Ovary (tissue), 9 donors: ENCODE results near the gene COL6A1. TPM values are rescaled to one million over a fixed set of nuclear protein-coding genes. Genes with fewer than 3 reads are reported as not detected.
"Not testable (repeated sequence)": the region's sequence is repeated elsewhere in the genome, so short reads cannot be mapped to it uniquely, and the experiment has no call there.

Experiments used
- DNase-seq, 5 donors: peaks; one replicate each; pipeline ENCODE4 v3.0.0-alpha.2; 2019 to 2020
- H3K27ac ChIP-seq, 2 donors: fragments of 200-600 bp; one replicate each; pipeline versions ENCODE4 v1.5.1 to v1.8.0; 2019 to 2022
- H3K27me3 ChIP-seq: fragments of 200-600 bp; one replicate; pipeline ENCODE4 v1.8.0; 2022
- H3K36me3 ChIP-seq: fragments of 200-600 bp; sonication (generic); one replicate; pipeline ENCODE4 v1.5.1; 2019
- H3K4me1 ChIP-seq: one replicate; pipeline ENCODE4 v1.8.1; 2013; ENCODE audit warnings: mild to moderate bottlenecking, moderate library complexity; ENCODE audit not compliant: insufficient read depth
- H3K4me3 ChIP-seq: fragments of 200-600 bp; sonication (generic); one replicate; pipeline ENCODE4 v1.5.1; 2017
- H3K9me3 ChIP-seq, 2 donors: fragments of 200-600 bp in 1 of 2; sonication (generic) in 1 of 2; one replicate each; pipeline versions ENCODE4 v1.5.1 to v1.8.1; 2013 to 2019; ENCODE audit warnings: mild to moderate bottlenecking in 1 of 2, moderate library complexity in 1 of 2
- CTCF ChIP-seq, 3 donors: fragments of 450-650 bp in 2 of 3; fragments of 200-600 bp in 1 of 3; IDR thresholded peaks; one replicate each; pipeline versions ENCODE4 v1.5.1 to v1.8.0; 2016 to 2022; ENCODE audit warnings: antibody characterized with exemption in 3 of 3, mild to moderate bottlenecking in 1 of 3
- EP300 ChIP-seq: sonication (generic); formaldehyde crosslinking; IDR thresholded peaks from one replicate; pipeline ENCODE4 v1.6.1; 2017; ENCODE audit warnings: antibody characterized with exemption
- POLR2A ChIP-seq: fragments of 450-650 bp; IDR thresholded peaks from one replicate; pipeline ENCODE4 v1.6.1; 2017; ENCODE audit warnings: antibody characterized with exemption, mild to moderate bottlenecking, moderate library complexity
- WGBS, 3 donors: extraction: QIAGEN DNeasy Blood & Tissue Kit in 1 of 3; methylation state at CpG; one replicate each; pipeline versions ENCODE4 v1.1.5 to v1.1.7; 2013 to 2017; 5-methylcytosine and 5-hydroxymethylcytosine counted together
- intact Hi-C, 4 donors: fragments of 100-400 bp; cut with DNase I; formaldehyde crosslinking; loops; one replicate each; pipeline versions ENCODE4 v1.11.0 to v1.15.1; 2022 to 2023
- polyA plus RNA-seq, 2 donors: library from polyadenylated mRNA; stranded (reverse); fragments of 200-250 nt in 1 of 2; fragments of 350-450 nt in 1 of 2; fragmentation: Illumina TruSeq in 1 of 2; extraction: RNeasy Lipid Tissue Mini Kit (QIAGEN cat#74804) in 1 of 2; gene quantifications; one replicate each; pipeline ENCODE4 v1.2.3, GENCODE V29; 2013 to 2014
- total RNA-seq, 7 donors: library from RNA; depleted of rRNA in 2 of 7; stranded (reverse); fragments of >200 nt in 2 of 7; fragmentation: NEBNext Ultra II Directional in 3 of 7; extraction: Animal tissue kit (Norgen Biotek cat#: 25700) in 3 of 7; gene quantifications; one replicate each; pipeline versions ENCODE4 v1.1.0 to v1.2.4, GENCODE V29; 2016 to 2023
- donor health status: DM: no; HTN: no; CAD: no; lungs with moderate emphysema.
- donor health status: DM: no; HTN: no; CAD: no.
- donor health status: Bipolar disorder and iron deficiency.
- donor health status: DM: yes; HTN: yes; CAD: no.
- donor health status: DM: no; HTN: no; CAD: no.
- donor health status: DM: yes; HTN: yes; CAD: no.

Gene COL6A1
- total and polyA plus RNA-seq, 9 donors = 112 to 905 (median 731) TPM

DNA sequence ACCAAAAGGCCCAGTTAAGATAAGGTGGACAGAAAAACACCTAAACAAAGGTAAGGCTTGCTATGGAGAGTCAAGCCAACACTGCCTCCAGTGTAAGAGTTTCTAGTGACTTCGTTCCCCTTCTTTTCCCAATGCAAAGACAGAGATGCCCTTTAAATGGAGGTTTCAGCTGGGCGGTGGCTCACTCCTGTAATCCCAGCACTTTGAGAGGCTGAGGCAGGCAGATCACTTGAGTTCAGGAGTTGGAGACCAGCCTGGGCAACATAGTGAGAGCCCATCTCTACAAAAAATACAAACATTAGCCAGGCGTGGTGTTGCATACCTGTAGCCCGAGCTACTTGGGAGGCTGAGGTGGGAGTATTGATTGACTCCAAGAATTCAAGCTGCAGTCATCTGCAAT, 24.0 kb upstream of the COL6A1 start:
- intact Hi-C loops = no loop called here
- peak in 2 of 5 donors; percentile 10 to 19 for DNase-seq
- Histone ChIP-seq H3K27ac (peak overlapping the region in 1 of 2 donors; percentile 48), H3K36me3 (no peaks in the 10 kb centered on the region), H3K9me3 (no peaks in the 10 kb centered on the region), H3K4me3 (no peak overlapping the region), H3K27me3 (no peaks in the 10 kb centered on the region), H3K4me1 (peaks cover 12% of the 10 kb centered on the region)
- TF ChIP-seq EP300 = no peak
- no peak for TF ChIP-seq CTCF (IDR thresholded peaks at IDR 0.05)
- no peak for TF ChIP-seq POLR2A
- 73 to 86% (median 75%) methylated on average over 4 of the region's 4 CpGs for WGBS, 3 donors

DNA sequence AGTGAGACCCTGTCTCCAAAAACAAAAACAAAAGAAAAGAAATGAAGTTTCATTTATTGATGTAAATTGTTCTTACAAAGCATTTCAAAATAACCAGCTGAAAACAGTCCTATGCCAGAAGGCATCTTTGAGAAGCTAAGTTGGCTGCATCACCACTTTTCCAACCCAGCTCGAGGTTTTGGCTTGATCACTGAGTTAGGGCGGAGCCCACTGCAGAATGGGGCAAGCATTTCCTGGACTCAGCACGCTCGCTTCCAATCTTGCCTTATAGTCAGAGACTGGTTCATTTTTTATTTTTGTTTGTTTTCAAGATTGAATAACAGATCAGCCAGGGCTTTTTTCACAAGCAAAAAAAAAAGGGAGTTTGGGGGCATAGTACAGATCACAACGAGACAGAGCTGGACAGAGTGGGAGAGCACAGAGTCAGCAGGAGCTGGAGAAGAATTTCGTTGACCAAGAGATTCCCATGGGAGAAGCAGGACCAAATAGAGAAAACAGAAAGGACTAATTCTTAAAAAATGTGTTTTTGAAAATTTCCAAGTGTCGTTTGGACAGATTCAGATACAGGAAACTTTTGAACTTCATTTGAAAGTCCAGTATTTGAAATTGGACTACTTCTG, 23.5 kb upstream of the COL6A1 start:
- 6 to 10% (median 9%) methylated on average over 7 of the region's 7 CpGs for WGBS, 3 donors
- H3K4me3 ChIP-seq = no peak overlapping the region
- no peak for TF ChIP-seq EP300
- no peak for TF ChIP-seq POLR2A
- peak in 4 of 5 donors; percentile 46 to 64 (median 59) for DNase-seq
- no peaks in the 10 kb centered on the region for H3K36me3 ChIP-seq
- intact Hi-C loops = no loop called here
- H3K9me3 ChIP-seq = no peaks in the 10 kb centered on the region
- H3K27ac ChIP-seq = peak overlapping the region in 1 of 2 donors; percentile 48
- peaks cover 7% of the 10 kb centered on the region for H3K4me1 ChIP-seq
- no peaks in the 10 kb centered on the region for H3K27me3 ChIP-seq

DNA sequence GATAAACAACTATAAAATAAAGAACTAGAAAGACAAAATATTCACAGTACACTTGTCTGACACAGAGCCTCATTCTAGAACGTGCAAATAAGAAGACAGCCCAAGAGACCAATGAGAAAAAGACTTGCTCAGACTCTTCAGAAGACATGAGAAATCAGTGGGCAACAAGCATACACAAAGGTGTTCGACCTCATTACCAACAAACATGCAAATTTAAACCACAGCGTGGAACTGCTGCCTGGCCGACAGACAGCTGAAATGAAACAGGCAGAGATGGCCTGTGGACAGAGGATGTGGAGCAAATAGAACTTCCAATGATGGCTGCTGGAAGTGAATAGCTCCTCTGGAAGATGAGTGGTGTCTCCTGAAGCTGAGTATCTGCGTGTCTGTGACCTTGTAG, 22.4 kb upstream of the COL6A1 start:
- WGBS, 3 donors = 50 to 64% (median 53%) methylated on average over 5 of the region's 5 CpGs
- Histone ChIP-seq H3K4me3 (no peak overlapping the region), H3K9me3 (no peaks in the 10 kb centered on the region), H3K36me3 (no peaks in the 10 kb centered on the region), H3K27ac (peak overlapping the region in 1 of 2 donors; percentile 11), H3K27me3 (no peaks in the 10 kb centered on the region), H3K4me1 (peaks cover 3% of the 10 kb centered on the region)
- no peak for TF ChIP-seq EP300
- no peak for TF ChIP-seq CTCF (IDR thresholded peaks at IDR 0.05)
- no peak for TF ChIP-seq POLR2A
- intact Hi-C loops = no loop called here
- DNase-seq = no peak

GRCh38 chr21:45959779-45960390, 21.7 kb upstream of the COL6A1 start:
- Histone ChIP-seq H3K27ac (no peak overlapping the region), H3K27me3 (no peaks in the 10 kb centered on the region), H3K4me1 (peaks cover 3% of the 10 kb centered on the region), H3K36me3 (no peaks in the 10 kb centered on the region), H3K4me3 (no peak overlapping the region), H3K9me3 (no peaks in the 10 kb centered on the region)
- intact Hi-C loops = no loop called here
- TF ChIP-seq CTCF (IDR thresholded peaks at IDR 0.05) = no peak
- TF ChIP-seq EP300 = no peak
- TF ChIP-seq POLR2A = no peak
- WGBS, 3 donors = 85 to 92% (median 90%) methylated on average over 11 of the region's 11 CpGs
- peak in 1 of 5 donors; percentile 36 for DNase-seq

DNA sequence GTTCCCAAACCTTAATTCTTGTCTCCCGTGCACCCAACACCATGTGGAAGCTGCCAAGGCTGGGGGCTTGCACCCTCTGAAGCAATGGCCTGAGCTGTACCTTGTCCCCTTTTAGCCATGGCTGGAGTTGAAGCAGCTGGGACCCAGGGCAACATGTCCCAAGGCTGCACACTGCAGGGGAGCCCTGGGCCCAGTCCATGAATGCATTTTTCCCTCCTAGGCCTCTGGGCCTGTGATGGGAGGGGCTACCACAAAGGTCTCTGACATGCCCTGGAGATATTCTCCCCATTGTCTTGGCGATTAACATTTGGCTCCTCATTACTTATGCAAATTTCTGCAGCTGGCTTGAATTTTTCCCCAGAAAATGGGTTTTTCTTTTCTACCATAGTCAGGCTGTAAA, 20.2 kb upstream of the COL6A1 start:
- H3K9me3 ChIP-seq, intact Hi-C loops, H3K36me3 ChIP-seq, DNase-seq, H3K4me1 ChIP-seq, H3K27me3 ChIP-seq, H3K4me3 ChIP-seq, H3K27ac ChIP-seq: not testable (repeated sequence)
- WGBS, 3 donors = 85 to 93% (median 88%) methylated on average over 2 of the region's 2 CpGs
